ENCODE data around the gene NFAT5. TPM values are rescaled to one million over a fixed set of nuclear protein-coding genes. Genes with fewer than 3 reads are reported as not detected.

Gene NFAT5
- total RNA-seq, 1 donor from 2014 or later: 14.3 TPM

- H2AFZ ChIP-seq (replicated peaks): no peak overlapping the region
- no peaks in the 10 kb centered on the region for H3K27me3 ChIP-seq
- H3F3A ChIP-seq (ENCODE audit: low read depth): no peaks in the 10 kb centered on the region
- peaks cover 43% of the 10 kb centered on the region for H3K79me2 ChIP-seq (ENCODE audit: low read depth)
- no peaks in the 10 kb centered on the region for H3K36me3 ChIP-seq
- H3K27ac ChIP-seq: no peak overlapping the region
- H3K9me3 ChIP-seq (ENCODE audit: low read depth): no peaks in the 10 kb centered on the region
- Mint-ChIP-seq H3K36me3 (peaks cover 15% of the 10 kb centered on the region), H3K4me3 (no peak overlapping the region), H3K9me3 (no peaks in the 10 kb centered on the region), H3K27ac (no peak overlapping the region), H3K4me1 (peaks cover 10% of the 10 kb centered on the region), H3K27me3 (ENCODE audit: insufficient read depth, low read depth) (no peaks in the 10 kb centered on the region)
- H3K4me2 ChIP-seq: no peak overlapping the region
- H3K4me1 ChIP-seq: peaks cover 10% of the 10 kb centered on the region
- no peak for DNase-seq (ENCODE audit: low spot score)
- no peak overlapping the region for H3K4me3 ChIP-seq
- H3K9ac ChIP-seq: no peak overlapping the region
- H4K20me1 ChIP-seq (ENCODE audit: low read depth): no peaks in the 10 kb centered on the region
- TF ChIP-seq EZH2phosphoT487 (IDR thresholded peaks at IDR 0.05) (no peak), CTCF (IDR thresholded peaks at IDR 0.05) (no peak), EZH2 (IDR thresholded peaks at IDR 0.05) (no peak)
These were observed 41.9 kb downstream of the NFAT5 start for GRCh38 chr16:69607674-69608073.

DNA sequence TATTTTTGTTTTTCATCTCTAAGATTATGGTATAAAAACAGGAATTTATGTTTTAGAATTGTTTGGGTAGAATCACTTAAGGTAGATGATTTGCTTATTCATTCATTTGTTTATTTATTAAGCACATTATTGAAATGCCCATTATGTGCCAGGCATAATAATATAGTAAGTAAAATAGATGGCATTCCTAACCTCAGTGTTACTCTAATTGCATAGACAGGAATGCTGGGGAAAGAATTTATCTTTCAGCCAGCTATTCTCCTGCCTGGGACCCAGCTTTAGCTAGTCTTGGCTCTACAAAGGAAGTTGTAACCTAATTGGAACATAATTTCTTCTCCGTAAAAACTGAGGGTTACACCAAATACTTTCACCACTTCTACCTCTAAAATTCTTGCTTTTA, 44.6 kb downstream of the NFAT5 start:
- no peak overlapping the region for H3K4me3 Mint-ChIP-seq
- no peak overlapping the region for H3K27ac ChIP-seq

GRCh38 chr16:69611103-69611640, 45.4 kb downstream of the NFAT5 start:
- H3K79me2 ChIP-seq (ENCODE audit: low read depth): peaks cover 36% of the 10 kb centered on the region
- H3K27me3 Mint-ChIP-seq (ENCODE audit: insufficient read depth, low read depth): no peaks in the 10 kb centered on the region

More for the DNA sequence above, 44.6 kb downstream of the NFAT5 start:
- Histone ChIP-seq H3K27me3 (no peaks in the 10 kb centered on the region), H3K36me3 (no peaks in the 10 kb centered on the region), H2AFZ (replicated peaks) (no peak overlapping the region), H3K79me2 (ENCODE audit: low read depth) (peaks cover 36% of the 10 kb centered on the region), H3K9ac (no peak overlapping the region), H3K4me3 (no peak overlapping the region), H3K4me1 (peaks cover 10% of the 10 kb centered on the region), H3F3A (ENCODE audit: low read depth) (no peaks in the 10 kb centered on the region), H3K4me2 (no peak overlapping the region), H4K20me1 (ENCODE audit: low read depth) (peaks cover 2% of the 10 kb centered on the region), H3K9me3 (ENCODE audit: low read depth) (no peaks in the 10 kb centered on the region)
- Mint-ChIP-seq H3K27ac (no peak overlapping the region), H3K27me3 (ENCODE audit: insufficient read depth, low read depth) (no peaks in the 10 kb centered on the region), H3K36me3 (peaks cover 11% of the 10 kb centered on the region), H3K9me3 (no peaks in the 10 kb centered on the region), H3K4me1 (peaks cover 20% of the 10 kb centered on the region)
- no peak for TF ChIP-seq CTCF (IDR thresholded peaks at IDR 0.05)
- no peak for TF ChIP-seq EZH2phosphoT487 (IDR thresholded peaks at IDR 0.05)
- no peak for TF ChIP-seq EZH2 (IDR thresholded peaks at IDR 0.05)
- DNase-seq (ENCODE audit: low spot score): peak; percentile 31

More at GRCh38 chr16:69611103-69611640, 45.4 kb downstream of the NFAT5 start:
- DNase-seq (ENCODE audit: low spot score): no peak
- no peak overlapping the region for H3K4me3 ChIP-seq
- H3K9me3 Mint-ChIP-seq: no peaks in the 10 kb centered on the region
- no peak overlapping the region for H2AFZ ChIP-seq (replicated peaks)
- H3K36me3 Mint-ChIP-seq: peaks cover 11% of the 10 kb centered on the region
- no peak overlapping the region for H3K4me2 ChIP-seq
- H3F3A ChIP-seq (ENCODE audit: low read depth): no peaks in the 10 kb centered on the region
- no peaks in the 10 kb centered on the region for H3K27me3 ChIP-seq
- H3K27ac Mint-ChIP-seq: no peak overlapping the region
- no peak for TF ChIP-seq EZH2phosphoT487 (IDR thresholded peaks at IDR 0.05)
- no peak for TF ChIP-seq EZH2 (IDR thresholded peaks at IDR 0.05)
- no peak for TF ChIP-seq CTCF (IDR thresholded peaks at IDR 0.05)
- no peak overlapping the region for H3K4me3 Mint-ChIP-seq
- H3K9me3 ChIP-seq (ENCODE audit: low read depth): no peaks in the 10 kb centered on the region
- peaks cover 20% of the 10 kb centered on the region for H3K4me1 Mint-ChIP-seq
- no peak overlapping the region for H3K9ac ChIP-seq
- H3K4me1 ChIP-seq: peaks cover 10% of the 10 kb centered on the region
- no peak overlapping the region for H3K27ac ChIP-seq
- H3K36me3 ChIP-seq: no peaks in the 10 kb centered on the region
- H4K20me1 ChIP-seq (ENCODE audit: low read depth): peaks cover 2% of the 10 kb centered on the region

Data from neural progenitor cell (in vitro differentiated cells).